ENCODE data around the gene MBD3.

MBD3 gene

DNA sequence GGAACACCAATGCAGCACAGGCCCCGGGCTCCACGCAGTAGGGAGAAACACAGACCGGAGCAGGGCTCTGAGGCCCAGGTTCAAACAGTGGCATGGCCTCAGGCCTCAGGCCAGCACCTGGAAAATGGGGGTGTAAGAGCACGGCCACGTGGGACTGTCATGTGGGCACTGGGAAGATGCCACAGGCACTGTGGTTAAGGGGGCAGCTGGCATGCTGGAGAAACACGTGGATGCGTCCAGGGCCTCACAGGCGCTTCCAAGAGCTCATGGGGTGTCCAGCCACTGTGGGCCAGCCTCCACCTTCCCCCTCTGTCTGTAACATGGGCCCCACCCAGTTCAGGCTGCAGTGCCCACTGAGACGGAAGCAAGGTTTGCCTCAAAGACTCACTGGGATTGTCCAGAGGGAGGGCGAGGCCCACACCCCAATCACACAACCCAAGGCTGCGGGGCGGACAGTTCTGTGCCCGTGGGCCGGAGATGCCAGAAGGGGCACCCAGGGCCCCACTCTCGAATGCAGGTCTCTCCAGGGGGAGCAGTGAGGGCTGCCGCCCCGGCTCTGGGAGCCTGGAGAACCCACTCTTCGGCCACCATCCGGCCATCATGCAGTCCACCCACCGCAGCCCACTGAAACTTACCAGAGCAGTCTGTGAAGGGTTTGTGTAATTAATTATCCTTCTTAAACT, 6.3 kb upstream of the MBD3 start:
- no peak for DNase-seq (ENCODE audit: low read depth)

DNA sequence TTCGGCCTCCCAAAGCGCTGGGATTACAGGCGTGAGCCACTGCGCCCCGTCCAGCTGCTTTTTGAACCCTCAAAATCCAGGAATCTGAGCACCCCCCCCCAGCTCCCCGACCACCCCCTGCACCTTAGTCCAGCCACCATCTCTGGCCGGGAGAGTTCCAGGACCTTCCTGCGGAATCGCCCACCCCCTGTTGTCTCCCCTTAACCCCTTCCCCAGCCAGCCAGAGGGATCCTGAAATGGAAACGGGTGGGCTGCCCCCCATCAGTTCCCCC, 772 bp upstream of the MBD3 start:
- DNase-seq (ENCODE audit: low read depth) = no peak

DNA sequence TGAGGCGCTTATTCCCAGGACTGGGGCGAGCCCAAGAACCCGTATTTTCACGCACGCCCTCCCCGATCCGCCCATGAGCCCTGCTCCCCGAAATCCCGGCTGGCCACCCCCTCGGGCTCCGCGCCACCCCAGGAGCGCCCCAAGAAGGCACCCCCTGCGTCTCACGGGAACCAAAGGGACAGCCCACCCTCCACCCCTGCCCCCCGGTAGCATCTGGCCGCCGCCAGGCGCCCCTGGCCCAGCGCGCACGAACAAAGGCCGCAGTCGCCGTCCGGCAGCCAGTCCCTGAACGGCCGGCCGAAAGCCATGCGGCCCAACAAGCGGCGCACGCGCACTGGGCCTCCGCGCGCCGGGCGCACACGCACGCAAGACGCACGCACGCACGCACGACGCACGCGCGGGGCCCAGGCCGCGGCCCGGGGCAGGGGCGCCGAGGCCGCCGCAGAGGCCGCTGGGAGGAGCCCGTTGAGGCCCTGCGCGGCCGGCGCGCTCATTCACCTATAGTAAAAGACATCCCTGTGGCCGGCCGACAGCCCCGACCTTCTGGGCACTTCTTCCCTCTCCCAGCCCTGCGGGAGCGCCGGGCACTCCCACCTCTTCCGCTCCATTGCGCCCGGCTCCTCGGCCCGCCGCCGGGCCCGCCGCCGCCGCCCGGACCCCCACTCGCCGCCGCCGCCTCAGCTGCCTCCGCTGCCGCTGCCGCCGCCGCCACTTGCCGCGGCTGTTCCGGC, 476 bp downstream of the MBD3 start:
- DNase-seq (ENCODE audit: low read depth) = no peak

GRCh38 chr19:1591421-1592023, 1.1 kb downstream of the MBD3 start:
- DNase-seq (ENCODE audit: low read depth) = no peak

- no peak for DNase-seq (ENCODE audit: low read depth)
Observed at GRCh38 chr19:1590641-1591397, 1.8 kb downstream of the MBD3 start.

GRCh38 chr19:1587872-1588271, 4.8 kb downstream of the MBD3 start:
- no peak for DNase-seq (ENCODE audit: low read depth)

DNA sequence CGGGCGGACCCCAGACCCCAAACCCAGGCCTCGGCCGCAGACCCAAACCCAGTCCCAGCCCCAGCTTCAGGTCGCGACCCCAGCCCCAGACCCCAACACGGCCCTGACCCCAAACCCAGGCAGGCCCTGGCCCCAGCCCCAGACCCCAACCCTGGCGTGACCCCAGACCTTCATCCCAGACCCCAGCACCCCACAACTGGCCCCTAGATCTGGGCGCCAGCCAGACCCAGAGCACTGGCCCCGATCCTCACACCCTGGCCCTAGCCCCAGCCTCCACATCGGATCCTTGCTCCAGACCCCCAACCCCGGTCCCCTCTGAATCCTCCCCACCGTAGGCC, 7.5 kb downstream of the MBD3 start:
- DNase-seq (ENCODE audit: low read depth) = no peak

- DNase-seq (ENCODE audit: low read depth) = no peak
Observed at GRCh38 chr19:1584500-1585242, 8.0 kb downstream of the MBD3 start.

DNA sequence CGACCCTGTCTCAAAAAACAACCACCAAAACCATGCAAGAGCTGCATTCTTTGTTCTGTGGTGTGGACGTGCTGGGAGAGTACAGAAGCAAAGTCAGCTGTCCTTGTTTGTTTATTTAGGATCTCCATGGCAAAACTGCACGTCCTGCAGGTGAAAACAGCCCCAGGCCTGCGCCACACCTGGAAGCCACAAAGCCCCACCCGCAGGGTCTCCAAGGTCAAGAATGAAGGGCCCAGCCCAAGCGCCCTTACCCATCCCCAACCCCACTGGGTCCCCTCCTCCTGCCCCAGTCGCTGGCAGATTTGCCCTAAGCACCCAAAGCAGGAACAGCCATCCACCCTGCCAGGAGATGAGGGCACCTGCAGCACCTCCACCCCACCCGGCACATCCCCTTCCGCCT, 10.5 kb downstream of the MBD3 start:
- no peak for DNase-seq (ENCODE audit: low read depth)

- no peak for DNase-seq (ENCODE audit: low read depth)
Observed at GRCh38 chr19:1580957-1581356, 11.7 kb downstream of the MBD3 start.

DNA sequence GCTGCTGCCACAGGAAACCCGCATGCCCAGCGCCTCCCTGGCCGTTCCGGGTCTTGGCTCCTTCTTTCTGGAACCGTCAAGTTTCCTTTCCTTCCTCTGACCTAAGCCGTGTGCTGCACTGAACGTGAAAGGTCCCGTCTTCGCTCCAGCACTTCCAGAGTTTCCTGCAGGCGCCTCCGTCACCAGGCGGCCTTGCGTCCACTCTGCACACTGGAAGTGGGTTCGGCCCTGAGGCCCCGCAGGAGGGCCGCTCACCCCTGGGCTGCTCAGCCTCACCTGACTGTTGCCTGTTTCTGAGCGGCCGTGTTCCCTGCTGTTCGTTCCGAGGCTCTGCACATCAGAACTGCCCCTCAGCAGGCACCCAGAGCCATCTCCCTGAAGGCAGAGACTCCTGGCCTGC, 12.3 kb downstream of the MBD3 start:
- no peak for DNase-seq (ENCODE audit: low read depth)

DNA sequence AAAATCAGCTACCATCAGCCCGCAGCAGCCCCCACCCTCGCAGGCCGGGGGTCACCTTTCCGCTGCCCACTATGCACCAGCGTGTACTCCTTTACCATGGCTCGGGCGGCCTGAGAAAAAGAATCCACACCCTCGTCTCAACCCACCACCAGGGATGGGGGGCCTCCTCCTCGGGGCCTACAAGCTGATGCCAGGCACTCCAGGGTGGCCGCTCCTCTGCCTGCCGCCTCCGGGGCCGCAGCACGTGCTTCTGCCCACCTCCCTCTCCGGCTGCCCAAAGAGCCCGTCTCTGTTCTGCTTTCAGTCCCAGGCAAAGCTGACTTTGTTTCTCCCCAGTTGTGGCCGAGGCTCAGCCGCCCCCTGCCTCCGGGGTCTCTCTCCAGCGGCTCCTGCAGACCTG, 13.4 kb downstream of the MBD3 start:
- DNase-seq (ENCODE audit: low read depth) = no peak

- no peak for DNase-seq (ENCODE audit: low read depth)
Observed at GRCh38 chr19:1577929-1578618, 14.6 kb downstream of the MBD3 start.

DNA sequence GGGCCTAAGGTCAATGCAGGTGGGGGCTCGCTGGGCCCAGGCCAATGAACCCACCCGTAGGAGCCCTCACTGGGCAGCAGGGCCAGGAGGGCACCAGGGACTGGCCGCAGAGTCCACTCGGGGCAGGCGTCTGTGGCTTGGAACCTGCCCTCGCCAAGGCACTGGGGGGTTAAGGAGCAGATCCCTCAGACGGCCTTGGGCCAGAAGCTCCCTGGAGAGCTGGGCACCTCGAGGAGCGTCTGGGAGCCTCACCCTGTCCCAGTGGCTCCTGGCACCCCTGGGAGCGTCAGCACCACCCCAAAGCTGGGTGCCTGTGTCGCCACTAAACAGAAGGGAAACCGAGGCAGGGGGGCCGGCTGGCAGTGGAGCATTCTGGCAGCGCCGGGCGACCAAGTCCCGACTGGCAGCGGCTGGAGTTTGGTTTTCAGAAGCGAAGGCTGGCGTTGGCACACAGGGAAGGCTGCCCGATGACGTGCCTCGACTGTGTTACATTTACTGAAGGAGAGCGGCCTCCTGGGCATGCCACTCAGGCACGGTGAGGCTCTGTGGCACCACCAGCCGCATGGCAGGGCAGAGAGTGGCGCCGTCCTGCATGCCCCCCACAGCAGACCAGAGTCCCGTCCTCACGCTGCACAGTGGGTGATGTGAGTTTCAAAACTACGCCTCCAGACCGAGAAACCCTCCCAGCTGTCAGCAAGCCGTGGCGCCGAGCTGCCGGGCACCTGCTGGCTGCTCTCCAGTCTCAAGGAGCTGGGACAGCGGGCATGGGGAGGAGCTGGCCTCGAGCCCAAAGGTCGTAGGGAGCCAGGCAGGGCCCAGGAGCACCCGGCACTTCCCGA, 15.4 kb downstream of the MBD3 start:
- DNase-seq (ENCODE audit: low read depth) = no peak

GRCh38 chr19:1576242-1577089, 16.2 kb downstream of the MBD3 start:
- no peak for DNase-seq (ENCODE audit: low read depth)

DNA sequence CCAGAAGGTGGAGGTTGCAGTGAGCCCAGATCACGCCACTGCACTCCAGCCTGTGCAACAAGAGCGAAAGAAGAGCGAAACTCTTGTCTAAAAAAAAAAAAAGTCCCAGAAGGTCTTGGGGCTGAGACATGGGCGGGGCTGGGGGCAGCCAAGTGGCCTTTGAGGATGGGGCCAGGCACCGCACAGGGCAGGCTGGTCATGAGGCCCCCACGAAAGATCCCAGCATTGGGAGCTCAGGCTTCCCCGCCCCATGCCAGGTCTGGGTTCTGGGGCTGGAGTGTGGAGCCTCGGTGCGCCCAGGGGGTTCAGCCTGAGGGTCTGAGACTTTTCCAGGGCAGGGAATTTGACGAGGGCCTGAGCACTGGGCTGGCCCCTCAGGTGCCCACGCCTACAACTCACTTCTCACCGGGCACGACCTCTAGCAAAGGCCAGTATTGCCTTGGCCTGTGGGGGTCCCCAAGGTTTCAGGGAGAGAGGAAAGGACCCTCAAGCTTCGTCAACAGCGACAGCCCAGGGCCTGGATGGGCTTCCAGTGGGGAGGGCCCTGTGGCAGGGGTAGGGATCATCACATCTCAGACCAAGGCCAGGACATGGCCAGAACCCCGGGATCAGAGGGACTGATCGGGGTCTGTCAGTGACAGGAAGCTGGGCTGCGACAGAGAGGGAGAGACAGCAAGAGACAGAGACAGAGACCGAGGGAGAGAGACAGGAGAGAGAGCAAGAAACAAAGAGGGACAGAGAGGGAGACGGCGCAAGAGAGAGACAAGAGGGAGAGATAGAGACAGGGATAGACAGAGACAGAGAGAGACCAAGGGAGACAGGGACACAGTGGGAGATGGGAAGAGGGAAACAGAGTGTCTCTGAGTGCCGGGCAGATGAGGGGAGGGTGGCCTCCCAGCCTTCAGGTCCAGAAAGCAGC, 17.1 kb downstream of the MBD3 start:
- DNase-seq (ENCODE audit: low read depth) = no peak

DNA sequence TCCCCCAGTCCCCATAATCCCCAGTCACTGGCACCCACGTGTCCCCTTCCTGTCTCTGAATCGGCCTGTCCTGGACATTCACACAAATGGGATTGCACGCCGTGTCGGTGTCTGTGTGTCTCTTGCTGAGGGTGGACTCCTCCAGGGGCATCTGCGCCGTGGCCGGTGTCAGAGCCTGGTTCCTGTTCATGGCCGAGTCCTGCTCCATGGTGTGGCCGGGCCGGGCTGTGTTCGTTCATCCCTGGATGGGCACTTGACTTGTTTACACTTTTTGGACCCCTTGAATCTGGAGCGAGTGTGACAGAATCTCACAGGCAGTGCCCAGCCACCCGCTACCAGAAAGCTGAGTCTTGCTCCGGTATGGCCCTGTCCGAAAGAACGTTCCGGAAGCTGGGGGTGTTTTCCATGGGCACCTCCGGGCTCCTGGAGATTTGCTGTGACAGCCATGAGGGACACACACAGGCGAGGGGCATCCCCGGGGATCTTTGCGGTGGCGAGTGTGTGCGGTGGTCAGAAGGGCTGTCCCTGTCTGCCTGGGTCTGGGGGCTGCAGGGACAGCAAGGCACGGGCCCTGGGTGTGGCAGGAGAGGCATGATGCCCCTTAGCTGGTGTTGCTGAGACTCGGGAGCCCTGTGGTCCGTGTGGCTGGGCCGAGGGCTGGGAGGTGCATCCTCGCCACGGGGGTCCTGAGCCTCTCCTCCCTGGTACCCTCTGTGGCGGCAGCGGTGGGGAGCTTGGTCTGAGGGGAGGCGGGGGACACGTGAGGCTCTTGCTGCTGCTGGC, 18.1 kb downstream of the MBD3 start:
- no peak for DNase-seq (ENCODE audit: low read depth)

DNA sequence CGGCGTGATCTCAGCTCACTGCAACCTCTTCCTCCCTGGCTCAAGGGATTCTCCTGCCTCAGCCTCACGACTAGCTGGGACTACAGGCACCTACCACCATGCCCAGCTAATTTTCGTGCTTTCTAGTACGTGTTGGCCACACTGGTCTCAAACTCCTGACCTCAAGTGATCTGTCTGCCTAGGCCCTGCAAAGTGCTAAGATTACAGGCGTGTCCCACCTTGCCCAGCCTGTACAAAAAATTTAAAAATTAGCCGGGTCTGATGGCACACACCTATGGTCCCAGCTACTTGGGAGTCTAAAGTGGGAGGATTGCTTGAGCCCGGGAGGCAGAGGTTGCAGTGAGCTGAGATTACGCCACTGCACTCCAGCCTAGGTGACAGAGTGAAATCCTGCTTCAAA, 19.9 kb downstream of the MBD3 start:
- DNase-seq (ENCODE audit: low read depth) = no peak
